HUES6 (cell line): Measurements from ENCODE around the gene GPT2.
A peak's percentile ranks its signal among the peaks of the same experiment; 100 is the strongest.

ENCODE experiments used
- H3K27ac ChIP-seq: 2 replicates; pipeline ENCODE4 v1.7.0; 2013; ENCODE audit warnings: low read depth, mild to moderate bottlenecking, low read length, inconsistent platforms
- H3K27me3 ChIP-seq: 2 replicates; pipeline ENCODE4 v1.6.1; 2013; ENCODE audit warnings: low read length; ENCODE audit not compliant: control insufficient read depth, insufficient read depth
- H3K36me3 ChIP-seq: 2 replicates; pipeline ENCODE4 v1.6.1; 2013; ENCODE audit warnings: low read length; ENCODE audit not compliant: control insufficient read depth, insufficient read depth
- H3K4me1 ChIP-seq: 2 replicates; pipeline ENCODE4 v1.6.1; 2013; ENCODE audit warnings: low read length; ENCODE audit not compliant: control insufficient read depth, insufficient read depth
- H3K4me3 ChIP-seq: 2 replicates; pipeline ENCODE4 v1.5.1; 2013; ENCODE audit warnings: low read depth, low read length
- H3K9ac ChIP-seq: one replicate; pipeline ENCODE4 v1.6.1; 2013; ENCODE audit warnings: mild to moderate bottlenecking, low read length
- H3K9me3 ChIP-seq: 2 replicates; pipeline ENCODE4 v1.6.1; 2013; ENCODE audit warnings: low read depth, low read length; ENCODE audit not compliant: control insufficient read depth, insufficient read depth

The GPT2 gene

DNA sequence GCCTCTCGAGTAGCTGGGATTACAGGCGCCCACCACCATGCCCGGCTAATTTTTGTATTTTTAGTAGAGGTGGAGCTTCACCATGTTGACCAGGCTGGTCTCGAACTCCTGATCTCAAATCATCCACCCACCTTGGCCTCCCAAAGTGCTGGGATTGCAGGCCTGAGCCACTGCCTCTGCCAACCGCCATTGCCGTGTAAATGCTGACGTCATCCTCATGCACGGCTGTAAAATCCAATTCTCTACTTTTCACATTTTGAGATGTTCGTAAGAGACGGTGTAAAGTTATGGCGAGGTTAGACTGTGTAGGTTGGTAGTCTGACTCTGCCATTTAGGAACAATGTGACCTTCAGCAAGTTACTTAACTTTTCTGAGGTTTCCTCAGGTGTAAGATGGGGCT lies 91.0 kb downstream of the GPT2 start:
- Histone ChIP-seq H3K9ac (no peak overlapping the region), H3K27ac (no peak overlapping the region), H3K36me3 (peaks cover 14% of the 10 kb centered on the region), H3K4me3 (no peak overlapping the region), H3K9me3 (no peaks in the 10 kb centered on the region), H3K4me1 (peaks cover 28% of the 10 kb centered on the region), H3K27me3 (no peaks in the 10 kb centered on the region)

DNA sequence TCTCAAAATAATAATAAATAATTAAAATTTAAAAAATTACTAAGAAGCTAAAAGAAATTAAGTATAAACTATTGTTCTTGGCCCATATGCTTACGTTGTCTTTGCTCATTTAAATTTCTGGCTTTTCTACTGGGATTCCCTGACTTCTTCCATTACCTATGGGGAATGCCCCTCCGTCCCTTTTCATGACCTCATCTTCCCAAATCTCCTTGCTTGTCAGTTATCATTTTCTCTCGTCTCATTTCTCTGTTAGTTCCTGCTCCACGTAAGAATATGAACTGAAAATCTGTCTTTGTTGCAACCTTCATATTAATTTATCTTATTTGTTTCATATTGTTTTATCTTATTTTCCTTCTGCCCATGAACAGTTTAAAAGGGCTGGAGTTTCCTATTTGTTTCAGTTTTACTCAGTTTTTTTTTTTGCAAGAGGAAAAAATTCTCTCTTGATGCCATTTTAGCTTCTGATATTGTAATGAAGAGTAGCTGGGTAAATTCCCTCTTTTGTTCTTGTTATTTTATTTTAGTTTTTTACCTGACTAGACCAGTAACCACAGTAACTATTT lies 91.8 kb downstream of the GPT2 start:
- Histone ChIP-seq H3K4me3 (no peak overlapping the region), H3K36me3 (peaks cover 8% of the 10 kb centered on the region), H3K27ac (0 out of 2 replicates have a peak overlapping the region, but pooled peaks have one; percentile 42), H3K27me3 (no peaks in the 10 kb centered on the region), H3K9ac (no peak overlapping the region), H3K4me1 (peaks cover 28% of the 10 kb centered on the region), H3K9me3 (no peaks in the 10 kb centered on the region)

DNA sequence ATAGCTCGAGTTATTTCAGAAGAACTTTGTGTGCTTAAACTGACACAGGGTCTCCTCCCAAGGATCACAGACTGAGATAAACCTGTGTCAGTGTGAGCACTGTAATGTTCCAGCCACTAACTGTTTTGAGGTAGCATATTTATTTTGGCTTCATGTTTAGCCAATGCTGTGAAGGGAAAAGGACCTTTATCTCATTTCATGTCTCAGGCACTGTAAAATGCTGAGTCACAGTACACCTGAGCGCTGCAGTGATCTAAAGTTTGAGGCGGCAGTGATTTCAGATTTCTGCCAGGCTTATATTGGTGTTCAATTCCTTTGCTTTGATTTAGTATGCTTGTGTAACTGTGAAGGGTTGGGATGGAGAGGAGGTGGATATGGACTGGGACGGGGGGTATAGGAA lies 92.4 kb downstream of the GPT2 start:
- H3K27ac ChIP-seq: peak overlapping the region; percentile 42; the same call in 1 of the 2 replicates
- H3K36me3 ChIP-seq: 0 out of 2 replicates have a peak, but pooled peaks cover 2% of the 10 kb centered on the region
- H3K4me3 ChIP-seq: no peak overlapping the region
- no peak overlapping the region for H3K9ac ChIP-seq
- H3K9me3 ChIP-seq: no peaks in the 10 kb centered on the region
- H3K27me3 ChIP-seq: no peaks in the 10 kb centered on the region
- peaks cover 28% of the 10 kb centered on the region for H3K4me1 ChIP-seq
